Calu3 (cell line): ENCODE data around the gene HRH2. TPM values are rescaled to one million over a fixed set of nuclear protein-coding genes. Genes with fewer than 3 reads are reported as not detected.

Source experiments
- BruUV-seq: library from RNA; stranded (reverse); fragments of 400-500 nt; replicated peaks from 2 replicates; lab custom pipeline; 2021; lab: Mats Ljungman, UMichigan
- CTCF ChIA-PET: fragments of 300-600 bp; sonication (Branson Sonifier 250); formaldehyde crosslinking; loops from one replicate; lab custom pipeline; 2022; ENCODE audit warnings: antibody characterized with exemption; lab: Charles Lee
- DNase-seq: peaks from one replicate; pipeline ENCODE4 v3.0.0; 2022
- H3K27ac Mint-ChIP-seq: one replicate; pipeline ENCODE4 v1.8.0; 2022; ENCODE audit warnings: mixed read lengths; ENCODE audit not compliant: unreplicated experiment
- H3K27me3 Mint-ChIP-seq: one replicate; pipeline ENCODE4 v1.8.0; 2022; ENCODE audit warnings: mixed read lengths; ENCODE audit not compliant: unreplicated experiment
- H3K36me3 Mint-ChIP-seq: one replicate; pipeline ENCODE4 v1.8.0; 2022; ENCODE audit warnings: mild to moderate bottlenecking, moderate library complexity, mixed read lengths; ENCODE audit not compliant: insufficient read depth, unreplicated experiment
- H3K4me1 Mint-ChIP-seq: one replicate; pipeline ENCODE4 v1.8.0; 2022; ENCODE audit warnings: mild to moderate bottlenecking, low read depth, mixed read lengths; ENCODE audit not compliant: unreplicated experiment
- H3K4me3 Mint-ChIP-seq: one replicate; pipeline ENCODE4 v1.8.0; 2022; ENCODE audit warnings: mild to moderate bottlenecking, low read depth, moderate library complexity, mixed read lengths; ENCODE audit not compliant: unreplicated experiment
- H3K9me3 Mint-ChIP-seq: one replicate; pipeline ENCODE4 v1.8.0; 2022; ENCODE audit warnings: low read depth, mixed read lengths; ENCODE audit not compliant: unreplicated experiment
- CTCF ChIP-seq: fragments of 200-600 bp; IDR thresholded peaks from one replicate; pipeline ENCODE4 v1.8.0; 2022; ENCODE audit warnings: antibody characterized with exemption; ENCODE audit not compliant: unreplicated experiment
- intact Hi-C: fragments of 100-400 bp; cut with micrococcal nuclease; formaldehyde crosslinking; loops from one replicate; pipeline ENCODE4 v1.10.0; 2022; ENCODE audit not compliant: unreplicated experiment
- total RNA-seq: library from RNA; stranded (reverse); gene quantifications from 2 replicates; pipeline ENCODE4 v1.2.3, GENCODE V29; 2022

HRH2 gene
- total RNA-seq, 1 experiment from 2014 or later, result not detected

- intact Hi-C loops, result no loop called here
- peaks cover 88% of the 10 kb centered on the region for H3K27me3 Mint-ChIP-seq
- H3K4me3 Mint-ChIP-seq, result no peak overlapping the region
- no peaks in the 10 kb centered on the region for H3K9me3 Mint-ChIP-seq
- no peak for TF ChIP-seq CTCF
- no peak overlapping the region for H3K27ac Mint-ChIP-seq
- DNase-seq, result no peak
- no TSS peak for BruUV-seq
- CTCF ChIA-PET, result interaction anchor here (0.6 to 2.6 kb wide), 11 partner anchors 10 to 719 kb away, joined by 3 to 10 read pairs (median 4); partner anchors contain the start of genes FAF2, HIGD2A and NOP16
- H3K36me3 Mint-ChIP-seq, result no peaks in the 10 kb centered on the region
- H3K4me1 Mint-ChIP-seq, result no peaks in the 10 kb centered on the region
Measured at GRCh38 chr5:175728885-175729828, 71.3 kb downstream of the HRH2 start.

DNA sequence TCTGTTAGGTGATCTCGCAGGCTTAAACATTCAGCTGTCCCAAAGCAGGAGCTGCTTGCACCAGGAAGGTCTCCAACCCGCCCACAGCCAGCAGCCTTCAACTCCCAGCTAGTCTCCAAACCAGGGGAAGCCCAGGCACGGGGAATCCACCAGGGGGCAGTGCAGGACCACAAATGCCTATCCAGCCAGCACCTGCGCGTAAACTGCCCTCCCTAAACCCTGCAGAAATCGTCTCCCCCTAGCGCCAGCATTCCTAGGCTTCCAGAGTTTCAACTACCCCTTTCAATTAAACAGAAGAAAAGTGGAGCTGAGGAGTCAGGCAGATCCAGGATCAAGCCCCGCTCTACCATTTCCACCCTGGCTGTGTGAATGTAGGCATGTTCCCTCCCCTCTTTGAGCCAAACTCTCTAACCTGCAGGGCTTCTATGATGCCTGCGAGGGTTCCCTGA lies 72.0 kb downstream of the HRH2 start:
- Mint-ChIP-seq H3K27ac (no peak overlapping the region), H3K9me3 (no peaks in the 10 kb centered on the region), H3K36me3 (no peaks in the 10 kb centered on the region), H3K4me3 (no peak overlapping the region), H3K4me1 (no peaks in the 10 kb centered on the region), H3K27me3 (peaks cover 88% of the 10 kb centered on the region)
- DNase-seq, result peak; percentile 98
- CTCF ChIA-PET, result interaction anchor here (0.6 to 1.7 kb wide), 12 partner anchors 9 to 718 kb away, joined by 3 to 10 read pairs (median 4); partner anchors contain the start of genes FAF2, HIGD2A and NOP16
- BruUV-seq, result no TSS peak
- peak; percentile 99 for TF ChIP-seq CTCF
- intact Hi-C loops, result loop anchor here (2.0 kb wide), 1 partner anchor 175 kb away; no protein-coding TSS in a partner anchor

DNA sequence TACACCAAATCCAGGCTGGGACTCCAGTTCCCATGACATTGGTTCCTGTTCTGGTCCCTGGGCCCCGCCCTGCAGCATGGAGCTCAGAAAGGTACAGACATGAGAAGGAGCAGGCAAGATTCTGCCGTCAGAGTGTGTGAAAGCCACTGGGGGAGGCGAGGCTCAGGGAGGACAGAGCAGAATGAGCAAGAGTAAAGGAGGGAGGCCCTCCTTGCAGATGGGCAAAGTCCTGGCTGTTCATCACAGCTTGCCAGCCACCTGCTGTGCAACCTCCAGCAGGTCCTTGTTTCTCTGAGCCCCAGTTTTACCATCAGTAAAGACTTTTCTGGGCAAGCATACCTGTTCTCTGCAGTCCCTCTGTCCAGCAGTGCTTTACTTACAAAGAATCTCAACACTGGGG lies 73.3 kb downstream of the HRH2 start:
- Mint-ChIP-seq H3K27ac (no peak overlapping the region), H3K4me3 (no peak overlapping the region), H3K27me3 (peaks cover 97% of the 10 kb centered on the region), H3K36me3 (no peaks in the 10 kb centered on the region), H3K9me3 (no peaks in the 10 kb centered on the region), H3K4me1 (no peaks in the 10 kb centered on the region)
- BruUV-seq, result no TSS peak
- no peak for TF ChIP-seq CTCF
- CTCF ChIA-PET, result no interaction called here
- intact Hi-C loops, result loop anchor here (2.0 kb wide), 1 partner anchor 174 kb away; no protein-coding TSS in a partner anchor
- no peak for DNase-seq

DNA sequence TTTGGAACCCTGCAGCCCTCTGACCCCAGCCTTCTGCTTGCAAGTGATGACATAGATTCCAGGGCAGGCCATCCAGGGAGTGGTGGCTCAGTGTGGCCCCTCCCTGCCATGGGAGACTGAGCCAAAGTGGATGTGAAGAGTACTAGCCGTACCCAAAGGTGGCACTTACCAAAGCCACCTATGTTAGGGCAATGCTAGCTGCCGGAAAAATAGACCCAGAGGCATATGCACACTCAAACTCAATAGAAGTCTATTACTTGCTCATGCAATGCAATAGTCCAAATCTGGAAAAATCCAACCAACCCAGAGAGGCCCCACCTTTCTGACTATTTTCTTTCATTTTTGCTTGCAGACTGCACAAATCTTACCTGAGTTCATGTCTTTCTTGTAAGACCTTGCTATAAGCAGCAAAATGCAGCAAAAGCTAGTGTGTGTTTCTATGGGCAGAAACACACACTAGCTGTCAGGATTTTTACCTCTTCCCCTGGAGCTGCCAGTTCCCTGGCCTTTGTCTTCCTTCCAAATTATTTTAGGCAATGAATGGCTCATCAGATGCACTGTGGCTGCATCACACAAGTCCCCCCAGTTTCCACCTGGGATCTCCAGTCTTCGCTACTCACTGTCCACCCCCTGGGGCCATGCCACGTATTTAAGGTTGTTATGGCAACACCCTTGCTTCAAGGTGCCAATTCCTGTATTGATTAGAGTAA lies 74.0 kb downstream of the HRH2 start:
- no TSS peak for BruUV-seq
- Mint-ChIP-seq H3K4me3 (no peak overlapping the region), H3K36me3 (no peaks in the 10 kb centered on the region), H3K4me1 (no peaks in the 10 kb centered on the region), H3K9me3 (no peaks in the 10 kb centered on the region), H3K27ac (no peak overlapping the region), H3K27me3 (peaks cover 99% of the 10 kb centered on the region)
- intact Hi-C loops, result loop anchor here (2.0 kb wide), 1 partner anchor 173 kb away; no protein-coding TSS in a partner anchor
- no peak for TF ChIP-seq CTCF
- no peak for DNase-seq
- CTCF ChIA-PET, result no interaction called here
